GM19372 (cell line): ENCODE data around the gene BOD1.

Experiments
- ATAC-seq: cut with Tn5 transposase; IDR thresholded peaks from one replicate; pipeline ENCODE4 v1.9.1; 2021; ENCODE audit warnings: mild to moderate bottlenecking, low read depth, moderate library complexity; ENCODE audit not compliant: unreplicated experiment

The BOD1 gene

GRCh38 chr5:173642191-173642816 lies 25.9 kb upstream of the BOD1 start:
- no peak for ATAC-seq

- ATAC-seq = no peak
Observed at GRCh38 chr5:173640156-173640804, 23.8 kb upstream of the BOD1 start.

GRCh38 chr5:173638126-173639040 lies 21.9 kb upstream of the BOD1 start:
- ATAC-seq = no peak

- ATAC-seq = no peak
Observed at GRCh38 chr5:173637340-173637739, 20.9 kb upstream of the BOD1 start.

- ATAC-seq = no peak
Observed at GRCh38 chr5:173634465-173634983, 18.1 kb upstream of the BOD1 start.

- no peak for ATAC-seq
Observed at GRCh38 chr5:173633304-173633703, 16.9 kb upstream of the BOD1 start.

GRCh38 chr5:173631478-173631877 lies 15.0 kb upstream of the BOD1 start:
- no peak for ATAC-seq

- ATAC-seq = no peak
Observed at GRCh38 chr5:173630724-173631365, 14.4 kb upstream of the BOD1 start.

GRCh38 chr5:173629628-173630027 lies 13.2 kb upstream of the BOD1 start:
- no peak for ATAC-seq

- ATAC-seq = no peak
Observed at GRCh38 chr5:173628501-173628900, 12.1 kb upstream of the BOD1 start.

GRCh38 chr5:173627860-173628392 lies 11.5 kb upstream of the BOD1 start:
- no peak for ATAC-seq

GRCh38 chr5:173627271-173627670 lies 10.8 kb upstream of the BOD1 start:
- ATAC-seq = no peak

- no peak for ATAC-seq
Observed at GRCh38 chr5:173626505-173626820, 10.0 kb upstream of the BOD1 start.

- ATAC-seq = no peak
Observed at GRCh38 chr5:173625673-173626504, 9.4 kb upstream of the BOD1 start.

GRCh38 chr5:173625261-173625660 lies 8.8 kb upstream of the BOD1 start:
- ATAC-seq = no peak

- ATAC-seq = no peak
Observed at GRCh38 chr5:173624282-173624681, 7.8 kb upstream of the BOD1 start.

- no peak for ATAC-seq
Observed at GRCh38 chr5:173623789-173624188, 7.3 kb upstream of the BOD1 start.

GRCh38 chr5:173623296-173623771 lies 6.9 kb upstream of the BOD1 start:
- no peak for ATAC-seq

GRCh38 chr5:173622183-173623047 lies 6.0 kb upstream of the BOD1 start:
- no peak for ATAC-seq
